Gastrocnemius medialis (tissue), 4 donors: ENCODE results near the gene SRP54. TPM values are rescaled to one million over a fixed set of nuclear protein-coding genes. Genes with fewer than 3 reads are reported as not detected.

ENCODE experiments used
- ATAC-seq, 2 donors: fragments of 150-250 bp; one replicate each; pipeline ENCODE4 v1.9.1; 2016
- DNase-seq, 2 donors: peaks; one replicate each; pipeline ENCODE4 v3.0.0-alpha.2; 2019
- H3K27ac ChIP-seq, 4 donors: fragments of 200-600 bp; sonication (generic); 1 replicate in 1 of 4; 2 replicates in 3 of 4; pipeline ENCODE4 v1.5.1; 2016 to 2018; ENCODE audit warnings: mild to moderate bottlenecking in 2 of 4, moderate library complexity in 1 of 4
- H3K27me3 ChIP-seq, 3 donors: fragments of 200-600 bp; sonication (generic) in 2 of 3; 1 replicate in 1 of 3; 2 replicates in 2 of 3; pipeline versions ENCODE4 v1.5.1 to v1.6.0; 2016 to 2019; ENCODE audit warnings: mild to moderate bottlenecking in 1 of 3, moderate library complexity in 1 of 3
- H3K36me3 ChIP-seq, 2 donors: fragments of 200-600 bp; sonication (generic) in 1 of 2; one replicate each; pipeline ENCODE4 v1.5.1; 2017 to 2018
- H3K4me1 ChIP-seq, 2 donors: fragments of 200-600 bp; sonication (generic) in 1 of 2; one replicate each; pipeline ENCODE4 v1.5.1; 2016 to 2017; ENCODE audit warnings: mild to moderate bottlenecking in 2 of 2
- H3K4me3 ChIP-seq, 4 donors: fragments of 200-600 bp; sonication (generic) in 3 of 4; 1 replicate in 1 of 4; 2 replicates in 3 of 4; pipeline ENCODE4 v1.5.1; 2016 to 2019; ENCODE audit warnings: mild to moderate bottlenecking in 2 of 4
- H3K9me3 ChIP-seq, 3 donors: fragments of 200-600 bp; sonication (generic) in 2 of 3; 1 replicate in 1 of 3; 2 replicates in 2 of 3; pipeline ENCODE4 v1.5.1; 2016 to 2019
- POLR2A ChIP-seq, 2 donors: fragments of 450-650 bp; IDR thresholded peaks; one replicate each; pipeline ENCODE4 v1.6.1; 2017; ENCODE audit warnings: antibody characterized with exemption in 2 of 2, mild to moderate bottlenecking in 2 of 2, moderate library complexity in 2 of 2
- in situ Hi-C, 4 donors: fragments of 200-750 bp; cut with MboI; loops; one replicate each; pipeline versions ENCODE4 v1.15.0 to v1.8.0; 2017; ENCODE audit warnings: low sequenced_read_pairs in 4 of 4
- intact Hi-C: fragments of 100-400 bp; cut with DNase I; formaldehyde crosslinking; loops from one replicate; pipeline ENCODE4 v1.15.1; 2023; ENCODE audit warnings: low total_unique reads
- total RNA-seq, 4 donors: library from RNA; depleted of rRNA; stranded (reverse); fragments of >200 nt; gene quantifications; one replicate each; pipeline versions ENCODE4 v1.1.0 to v1.2.3, GENCODE V29; 2016
- TF ChIP-seq, protein P1 (sequence below), 5 experiments: fragments of 450-650 bp in 3 of 5; fragments of 200-600 bp in 2 of 5; sonication (generic) in 2 of 5; IDR thresholded peaks in 4 of 5; conservative IDR thresholded peaks in 1 of 5; 1 replicate in 4 of 5; 2 replicates in 1 of 5; pipeline ENCODE4 v1.5.1; 2016 to 2019; ENCODE audit warnings: antibody characterized with exemption in 5 of 5, mild to moderate bottlenecking in 3 of 5, moderate library complexity in 3 of 5

Gene SRP54
- total RNA-seq, 4 donors from 2014 or later, result 33.7 to 40.0 (median 34.6) TPM

DNA sequence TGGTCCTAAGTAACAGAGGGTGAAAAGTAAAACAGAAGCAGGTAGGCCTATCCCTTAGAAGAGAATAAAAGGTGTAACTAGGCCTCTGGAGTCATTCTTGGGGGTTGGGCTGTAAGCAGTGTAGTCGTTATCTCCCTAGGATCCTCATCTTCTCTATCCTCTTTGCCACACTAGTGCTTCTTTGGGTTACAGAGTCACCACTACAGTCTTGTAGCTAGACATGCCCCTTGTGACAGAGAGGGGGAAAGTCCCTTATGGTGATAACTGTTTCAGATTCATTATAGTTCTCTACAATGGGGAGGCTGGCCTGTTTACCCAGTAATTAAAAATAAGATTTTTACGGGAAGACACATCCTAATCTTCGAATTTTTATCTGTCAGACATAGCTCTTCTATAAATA is 16.4 kb upstream of the SRP54 start:
- Histone ChIP-seq H3K36me3 (peaks cover 0 to 4% of the 10 kb centered on the region in 2 donors), H3K4me3 (no peak overlapping the region), H3K27me3 (no peaks in the 10 kb centered on the region), H3K27ac (no peak overlapping the region), H3K4me1 (no peaks in the 10 kb centered on the region), H3K9me3 (no peaks in the 10 kb centered on the region)
- intact Hi-C loops, result no loop called here
- TF ChIP-seq, protein P1, sequence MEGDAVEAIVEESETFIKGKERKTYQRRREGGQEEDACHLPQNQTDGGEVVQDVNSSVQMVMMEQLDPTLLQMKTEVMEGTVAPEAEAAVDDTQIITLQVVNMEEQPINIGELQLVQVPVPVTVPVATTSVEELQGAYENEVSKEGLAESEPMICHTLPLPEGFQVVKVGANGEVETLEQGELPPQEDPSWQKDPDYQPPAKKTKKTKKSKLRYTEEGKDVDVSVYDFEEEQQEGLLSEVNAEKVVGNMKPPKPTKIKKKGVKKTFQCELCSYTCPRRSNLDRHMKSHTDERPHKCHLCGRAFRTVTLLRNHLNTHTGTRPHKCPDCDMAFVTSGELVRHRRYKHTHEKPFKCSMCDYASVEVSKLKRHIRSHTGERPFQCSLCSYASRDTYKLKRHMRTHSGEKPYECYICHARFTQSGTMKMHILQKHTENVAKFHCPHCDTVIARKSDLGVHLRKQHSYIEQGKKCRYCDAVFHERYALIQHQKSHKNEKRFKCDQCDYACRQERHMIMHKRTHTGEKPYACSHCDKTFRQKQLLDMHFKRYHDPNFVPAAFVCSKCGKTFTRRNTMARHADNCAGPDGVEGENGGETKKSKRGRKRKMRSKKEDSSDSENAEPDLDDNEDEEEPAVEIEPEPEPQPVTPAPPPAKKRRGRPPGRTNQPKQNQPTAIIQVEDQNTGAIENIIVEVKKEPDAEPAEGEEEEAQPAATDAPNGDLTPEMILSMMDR (IDR thresholded peaks at IDR 0.05 in 4 of 5, conservative IDR thresholded peaks at IDR 0.05 in 1 of 5), result no peak
- no peak for TF ChIP-seq POLR2A (IDR thresholded peaks at IDR 0.05)
- no peak for ATAC-seq
- in situ Hi-C loops, result no loop called here
- no peak for DNase-seq

DNA sequence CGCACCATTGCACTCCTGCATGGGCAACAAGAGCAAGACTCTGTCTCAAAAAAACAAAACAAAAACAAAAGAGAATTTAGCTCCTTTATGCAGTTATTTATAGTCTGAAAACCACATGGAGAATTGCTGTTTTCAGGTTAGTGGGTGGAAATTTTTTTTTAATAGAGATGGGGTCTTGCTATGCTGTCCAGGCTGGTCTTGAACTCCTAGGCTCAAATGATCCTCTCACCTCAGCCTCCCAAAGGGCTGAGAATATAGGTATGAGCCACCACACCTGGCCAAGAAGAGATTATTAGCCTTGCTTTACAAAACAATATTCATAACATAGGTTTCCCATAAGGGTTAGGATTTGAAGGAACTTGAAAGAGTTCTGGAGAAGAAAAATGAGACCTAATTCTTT is 12.1 kb upstream of the SRP54 start:
- intact Hi-C loops, result no loop called here
- ATAC-seq, result no peak
- TF ChIP-seq, protein P1 (IDR thresholded peaks at IDR 0.05 in 4 of 5, conservative IDR thresholded peaks at IDR 0.05 in 1 of 5), result no peak
- TF ChIP-seq POLR2A (IDR thresholded peaks at IDR 0.05), result no peak
- Histone ChIP-seq H3K9me3 (no peaks in the 10 kb centered on the region), H3K4me1 (no peaks in the 10 kb centered on the region), H3K36me3 (peaks cover 0 to 4% of the 10 kb centered on the region in 2 donors), H3K4me3 (no peak overlapping the region), H3K27ac (no peak overlapping the region), H3K27me3 (no peaks in the 10 kb centered on the region)
- DNase-seq, result no peak
- in situ Hi-C loops, result no loop called here

DNA sequence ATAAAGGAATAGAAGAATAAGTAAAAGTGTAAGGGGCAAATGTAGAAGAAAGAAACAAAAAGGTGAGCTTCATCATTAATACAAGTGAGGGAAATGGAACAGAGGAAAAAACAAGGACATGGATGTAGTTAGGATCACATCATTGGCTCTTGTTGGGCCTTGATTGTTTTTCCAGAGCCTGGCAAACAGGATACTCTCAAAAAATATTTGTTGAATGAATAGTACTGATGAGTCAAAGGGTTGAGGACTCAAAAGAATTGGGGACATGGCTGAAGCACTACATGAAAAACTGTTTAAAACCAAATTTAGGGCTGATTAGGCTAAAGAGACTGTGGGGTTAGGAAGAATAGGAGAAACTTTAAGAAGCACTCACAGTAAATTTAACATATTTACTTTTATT is 11.4 kb upstream of the SRP54 start:
- ATAC-seq (no peak), DNase-seq (no peak)
- in situ Hi-C loops, result no loop called here
- H3K4me3 ChIP-seq, result no peak overlapping the region
- no peaks in the 10 kb centered on the region for H3K4me1 ChIP-seq
- no peak overlapping the region for H3K27ac ChIP-seq
- no peak for TF ChIP-seq POLR2A (IDR thresholded peaks at IDR 0.05)
- TF ChIP-seq, protein P1 (IDR thresholded peaks at IDR 0.05 in 4 of 5, conservative IDR thresholded peaks at IDR 0.05 in 1 of 5), result no peak
- H3K36me3 ChIP-seq, result peaks cover 0 to 4% of the 10 kb centered on the region in 2 donors
- intact Hi-C loops, result no loop called here
- H3K9me3 ChIP-seq, result no peaks in the 10 kb centered on the region
- no peaks in the 10 kb centered on the region for H3K27me3 ChIP-seq

DNA sequence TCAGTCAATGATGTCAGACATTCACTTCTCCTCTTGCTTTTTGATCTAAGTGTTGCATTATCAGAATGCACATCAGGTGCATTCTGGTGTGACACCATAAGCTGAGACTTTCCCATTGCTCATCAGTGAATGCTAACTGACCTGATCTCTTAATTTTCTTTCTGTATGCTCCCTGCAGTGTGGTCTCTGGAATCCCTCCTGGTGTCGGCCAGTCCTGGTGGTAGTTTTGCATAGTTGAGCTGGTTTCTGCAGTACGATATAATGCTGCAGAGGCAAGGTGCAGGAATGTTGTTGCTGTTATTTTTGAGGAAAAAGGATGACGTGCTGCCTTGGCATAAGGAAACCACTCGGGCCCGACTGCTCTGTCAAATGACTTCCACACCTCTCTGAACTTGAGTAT is 11.0 kb upstream of the SRP54 start:
- DNase-seq (no peak), ATAC-seq (no peak)
- H3K36me3 ChIP-seq, result peaks cover 0 to 4% of the 10 kb centered on the region in 2 donors
- in situ Hi-C loops, result no loop called here
- H3K27me3 ChIP-seq, result no peaks in the 10 kb centered on the region
- no peak overlapping the region for H3K27ac ChIP-seq
- no peak overlapping the region for H3K4me3 ChIP-seq
- H3K4me1 ChIP-seq, result no peaks in the 10 kb centered on the region
- TF ChIP-seq, protein P1 (IDR thresholded peaks at IDR 0.05 in 4 of 5, conservative IDR thresholded peaks at IDR 0.05 in 1 of 5), result no peak
- TF ChIP-seq POLR2A (IDR thresholded peaks at IDR 0.05), result no peak
- H3K9me3 ChIP-seq, result no peaks in the 10 kb centered on the region
- intact Hi-C loops, result no loop called here

DNA sequence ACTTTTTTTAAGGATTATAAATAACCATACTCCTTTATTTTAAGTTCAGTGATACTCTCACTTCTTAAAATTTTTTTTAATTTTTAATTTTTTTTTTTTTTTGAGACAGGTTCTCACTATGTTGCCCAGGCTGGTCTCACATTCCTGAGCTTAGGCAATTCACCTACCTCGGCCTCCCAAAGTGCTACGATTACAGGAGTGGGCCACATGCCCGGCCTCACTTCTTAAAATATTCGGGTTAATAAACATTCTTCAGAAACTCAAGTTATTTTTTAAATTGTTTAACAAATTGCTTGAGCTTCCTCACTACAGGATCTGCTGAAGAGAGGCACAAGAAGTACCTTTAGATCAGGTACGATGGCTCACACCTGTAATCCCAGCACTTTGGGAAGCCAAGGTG is 4.3 kb upstream of the SRP54 start:
- TF ChIP-seq, protein P1 (IDR thresholded peaks at IDR 0.05 in 4 of 5, conservative IDR thresholded peaks at IDR 0.05 in 1 of 5), result no peak
- no peak for TF ChIP-seq POLR2A (IDR thresholded peaks at IDR 0.05)
- DNase-seq (no peak), ATAC-seq (no peak)
- intact Hi-C loops, result no loop called here
- Histone ChIP-seq H3K4me3 (no peak overlapping the region), H3K36me3 (no peaks in the 10 kb centered on the region), H3K9me3 (no peaks in the 10 kb centered on the region), H3K27me3 (no peaks in the 10 kb centered on the region), H3K27ac (no peak overlapping the region), H3K4me1 (peaks cover 12 to 17% of the 10 kb centered on the region in 2 donors)
- in situ Hi-C loops, result no loop called here
